Measurements from ENCODE around the gene CCR8. TPM values are rescaled to one million over a fixed set of nuclear protein-coding genes. Genes with fewer than 3 reads are reported as not detected.

CCR8 gene
- total RNA-seq, 1 experiment from 2014 or later, result not detected

DNA sequence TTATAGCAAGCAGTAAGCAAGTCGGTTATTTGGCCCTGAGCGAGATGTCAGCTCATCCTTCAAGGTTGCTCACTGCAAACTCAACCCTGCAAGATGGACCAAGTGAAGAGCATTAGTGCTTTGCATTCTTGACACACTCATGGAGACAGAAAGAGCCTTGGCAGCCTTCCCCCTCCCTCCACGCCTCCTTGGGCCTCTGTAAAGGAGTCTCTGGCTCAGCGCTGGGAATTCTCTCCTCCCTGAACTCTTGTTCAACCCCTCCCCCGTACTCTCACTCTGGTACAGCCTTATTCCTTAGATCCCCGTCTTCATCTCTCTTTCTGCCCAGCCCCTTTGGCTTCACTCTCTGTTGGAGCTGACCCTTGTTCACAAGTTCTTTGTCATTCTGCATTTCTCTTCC, 47.5 kb upstream of the CCR8 start:
- intact Hi-C loops (cut with micrococcal nuclease), result no loop called here

GRCh38 chr3:39284457-39284881, 45.0 kb upstream of the CCR8 start:
- no peaks in the 10 kb centered on the region for H3K27me3 ChIP-seq (ENCODE audit: insufficient read depth, low read length)
- H3K36me3 ChIP-seq (ENCODE audit: control insufficient read depth in 1 of 2, insufficient read depth in 2 of 2, low read length in 2 of 2), result no peaks in the 10 kb centered on the region
- no peaks in the 10 kb centered on the region for H4K20me1 ChIP-seq (ENCODE audit: insufficient read depth)
- H3K4me2 ChIP-seq (ENCODE audit: low read length), result no peak overlapping the region
- RAD21 ChIA-PET (ENCODE audit: low non-redundant PET in 1 of 2, low total read pairs in 2 of 2, uncharacterized antibody in 2 of 2, unreplicated experiment in 2 of 2), result no interaction called here
- H3K9me2 ChIP-seq (ENCODE audit: insufficient read depth), result no peaks in the 10 kb centered on the region
- intact Hi-C loops (cut with micrococcal nuclease), result no loop called here
- no TSS peak for BruUV-seq (replicated peaks)
- H3K27ac ChIP-seq (ENCODE audit: low read depth, low read length), result no peak overlapping the region
- no peaks in the 10 kb centered on the region for H3K79me2 ChIP-seq (ENCODE audit: insufficient read depth, low read length)
- peaks cover 0 to 2% of the 10 kb centered on the region in 2 experiments; a peak in 1 of 4 replicates for H3K4me1 ChIP-seq (ENCODE audit: control insufficient read depth in 1 of 2, insufficient read depth in 2 of 2, low read length in 2 of 2)
- ATAC-seq (no peak), DNase-seq (ENCODE audit: low read depth, low spot score) (no peak)
- CTCF ChIA-PET, result no interaction called here
- POLR2A ChIA-PET, result no interaction called here
- H3K9ac ChIP-seq (ENCODE audit: low read length), result no peak overlapping the region
- H2AFZ ChIP-seq (ENCODE audit: low read depth, low read length, poor library complexity, severe bottlenecking), result no peak overlapping the region
- H3K9me3 ChIP-seq (ENCODE audit: control insufficient read depth in 1 of 2, insufficient read depth in 1 of 2, low read depth in 1 of 2, low read length in 2 of 2), result no peaks in the 10 kb centered on the region
- no peak overlapping the region for H3K4me3 ChIP-seq (replicated peaks in 1 of 2; ENCODE audit: low read depth in 1 of 2, low read length in 2 of 2)
- TF ChIP-seq, protein P1, sequence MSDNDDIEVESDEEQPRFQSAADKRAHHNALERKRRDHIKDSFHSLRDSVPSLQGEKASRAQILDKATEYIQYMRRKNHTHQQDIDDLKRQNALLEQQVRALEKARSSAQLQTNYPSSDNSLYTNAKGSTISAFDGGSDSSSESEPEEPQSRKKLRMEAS (IDR thresholded peaks at IDR 0.05), result no peak
- no peak for TF ChIP-seq RAD21 (IDR thresholded peaks at IDR 0.05; ENCODE audit: low read depth)
- TF ChIP-seq FOSL1 (IDR thresholded peaks at IDR 0.05; ENCODE audit: low read depth), result no peak
- TF ChIP-seq ZBTB33 (IDR thresholded peaks at IDR 0.05; ENCODE audit: extremely low read depth, insufficient replicate concordance, low read length), result no peak
- no peak for TF ChIP-seq POLR2AphosphoS5 (IDR thresholded peaks at IDR 0.05; ENCODE audit: low read depth, low read length)
- TF ChIP-seq EGR1 (IDR thresholded peaks at IDR 0.05; ENCODE audit: low read depth), result no peak
- no peak for TF ChIP-seq POLR2A (IDR thresholded peaks at IDR 0.05; ENCODE audit: borderline replicate concordance, extremely low read depth, insufficient read depth, insufficient read length)
- no peak for TF ChIP-seq SP1 (IDR thresholded peaks at IDR 0.05; ENCODE audit: low read depth)
- no peak for TF ChIP-seq ZFX (IDR thresholded peaks at IDR 0.05)
- TF ChIP-seq, protein P2, sequence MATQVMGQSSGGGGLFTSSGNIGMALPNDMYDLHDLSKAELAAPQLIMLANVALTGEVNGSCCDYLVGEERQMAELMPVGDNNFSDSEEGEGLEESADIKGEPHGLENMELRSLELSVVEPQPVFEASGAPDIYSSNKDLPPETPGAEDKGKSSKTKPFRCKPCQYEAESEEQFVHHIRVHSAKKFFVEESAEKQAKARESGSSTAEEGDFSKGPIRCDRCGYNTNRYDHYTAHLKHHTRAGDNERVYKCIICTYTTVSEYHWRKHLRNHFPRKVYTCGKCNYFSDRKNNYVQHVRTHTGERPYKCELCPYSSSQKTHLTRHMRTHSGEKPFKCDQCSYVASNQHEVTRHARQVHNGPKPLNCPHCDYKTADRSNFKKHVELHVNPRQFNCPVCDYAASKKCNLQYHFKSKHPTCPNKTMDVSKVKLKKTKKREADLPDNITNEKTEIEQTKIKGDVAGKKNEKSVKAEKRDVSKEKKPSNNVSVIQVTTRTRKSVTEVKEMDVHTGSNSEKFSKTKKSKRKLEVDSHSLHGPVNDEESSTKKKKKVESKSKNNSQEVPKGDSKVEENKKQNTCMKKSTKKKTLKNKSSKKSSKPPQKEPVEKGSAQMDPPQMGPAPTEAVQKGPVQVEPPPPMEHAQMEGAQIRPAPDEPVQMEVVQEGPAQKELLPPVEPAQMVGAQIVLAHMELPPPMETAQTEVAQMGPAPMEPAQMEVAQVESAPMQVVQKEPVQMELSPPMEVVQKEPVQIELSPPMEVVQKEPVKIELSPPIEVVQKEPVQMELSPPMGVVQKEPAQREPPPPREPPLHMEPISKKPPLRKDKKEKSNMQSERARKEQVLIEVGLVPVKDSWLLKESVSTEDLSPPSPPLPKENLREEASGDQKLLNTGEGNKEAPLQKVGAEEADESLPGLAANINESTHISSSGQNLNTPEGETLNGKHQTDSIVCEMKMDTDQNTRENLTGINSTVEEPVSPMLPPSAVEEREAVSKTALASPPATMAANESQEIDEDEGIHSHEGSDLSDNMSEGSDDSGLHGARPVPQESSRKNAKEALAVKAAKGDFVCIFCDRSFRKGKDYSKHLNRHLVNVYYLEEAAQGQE (IDR thresholded peaks at IDR 0.05; ENCODE audit: low read depth), result no peak
- no peak for TF ChIP-seq ELF1 (IDR thresholded peaks at IDR 0.05; ENCODE audit: borderline replicate concordance, low read depth)

More for the DNA sequence above, 47.5 kb upstream of the CCR8 start:
- no peaks in the 10 kb centered on the region for H3K9me2 ChIP-seq (ENCODE audit: insufficient read depth)
- no peak for ATAC-seq
- ChIA-PET POLR2A (no interaction called here), CTCF (no interaction called here), RAD21 (ENCODE audit: low non-redundant PET in 1 of 2, low total read pairs in 2 of 2, uncharacterized antibody in 2 of 2, unreplicated experiment in 2 of 2) (no interaction called here)
- H3K4me2 ChIP-seq (ENCODE audit: low read length), result no peak overlapping the region
- H3K27me3 ChIP-seq (ENCODE audit: insufficient read depth, low read length), result peaks cover 11% of the 10 kb centered on the region
- no TSS peak for BruUV-seq (replicated peaks)
- H3K27ac ChIP-seq (ENCODE audit: low read depth, low read length), result no peak overlapping the region
- H3K79me2 ChIP-seq (ENCODE audit: insufficient read depth, low read length), result no peaks in the 10 kb centered on the region
- no peak overlapping the region for H3K9ac ChIP-seq (ENCODE audit: low read length)
- H3K4me3 ChIP-seq (replicated peaks in 1 of 2; ENCODE audit: low read depth in 1 of 2, low read length in 2 of 2), result no peak overlapping the region
- no peaks in the 10 kb centered on the region for H4K20me1 ChIP-seq (ENCODE audit: insufficient read depth)
- no peaks in the 10 kb centered on the region for H3K9me3 ChIP-seq (ENCODE audit: control insufficient read depth in 1 of 2, insufficient read depth in 1 of 2, low read depth in 1 of 2, low read length in 2 of 2)
- no peak for DNase-seq (ENCODE audit: low read depth, low spot score)
- H2AFZ ChIP-seq (ENCODE audit: low read depth, low read length, poor library complexity, severe bottlenecking), result no peak overlapping the region
- no peaks in the 10 kb centered on the region for H3K36me3 ChIP-seq (ENCODE audit: control insufficient read depth in 1 of 2, insufficient read depth in 2 of 2, low read length in 2 of 2)
- H3K4me1 ChIP-seq (ENCODE audit: control insufficient read depth in 1 of 2, insufficient read depth in 2 of 2, low read length in 2 of 2), result no peaks in the 10 kb centered on the region
- no peak for TF ChIP-seq EGR1 (IDR thresholded peaks at IDR 0.05; ENCODE audit: low read depth)
- TF ChIP-seq SRF (IDR thresholded peaks at IDR 0.05; ENCODE audit: low read depth), result no peak
- TF ChIP-seq ELF1 (IDR thresholded peaks at IDR 0.05; ENCODE audit: borderline replicate concordance, low read depth), result no peak
- no peak for TF ChIP-seq EZH2 (IDR thresholded peaks at IDR 0.05)
- TF ChIP-seq, protein P1 (IDR thresholded peaks at IDR 0.05), result no peak
- TF ChIP-seq ZFX (IDR thresholded peaks at IDR 0.05), result no peak
- TF ChIP-seq SIN3A (IDR thresholded peaks at IDR 0.05; ENCODE audit: low read depth), result no peak
- TF ChIP-seq POLR2AphosphoS5 (IDR thresholded peaks at IDR 0.05; ENCODE audit: low read depth, low read length), result no peak
- no peak for TF ChIP-seq ZNF274 (IDR thresholded peaks at IDR 0.05; ENCODE audit: low read depth, low read length)
- no peak for TF ChIP-seq TCF7L2 (IDR thresholded peaks at IDR 0.05; ENCODE audit: borderline replicate concordance, extremely low read depth, insufficient read depth, insufficient read length)
- TF ChIP-seq EZH2phosphoT487 (IDR thresholded peaks at IDR 0.05; ENCODE audit: borderline replicate concordance), result no peak
- TF ChIP-seq CBX3 (IDR thresholded peaks at IDR 0.05; ENCODE audit: low read depth), result no peak
- no peak for TF ChIP-seq YY1 (IDR thresholded peaks at IDR 0.05; ENCODE audit: extremely low read depth, insufficient replicate concordance, low read depth, low read length)
- no peak for TF ChIP-seq SP1 (IDR thresholded peaks at IDR 0.05; ENCODE audit: low read depth)
